ENCODE measurements around the gene NUDT16L1.

- TF ChIP-seq CTCF (IDR thresholded peaks at IDR 0.05; ENCODE audit: low read depth, low read length) = no peak
- no peak for TF ChIP-seq EZH2phosphoT487 (IDR thresholded peaks at IDR 0.05; ENCODE audit: low read depth)
Measured at GRCh38 chr16:4649744-4650442, 43.5 kb upstream of the NUDT16L1 start.

Measured in OCI-LY3 (cell line).